Stimulated activated CD8-positive, alpha-beta memory T cell treated with anti-CD3 and anti-CD28 coated beads, Interleukin-7, amount 100 ng/mL, for 48 hours (primary cell): ENCODE data around the gene RABGAP1.

Experiments used
- DNase-seq, 2 donors: peaks; one replicate each; pipeline ENCODE4 v3.0.0-alpha.2; 2020; ENCODE audit warnings: low read depth in 1 of 2; ENCODE audit errors: extremely low read depth in 1 of 2

Gene RABGAP1

DNA sequence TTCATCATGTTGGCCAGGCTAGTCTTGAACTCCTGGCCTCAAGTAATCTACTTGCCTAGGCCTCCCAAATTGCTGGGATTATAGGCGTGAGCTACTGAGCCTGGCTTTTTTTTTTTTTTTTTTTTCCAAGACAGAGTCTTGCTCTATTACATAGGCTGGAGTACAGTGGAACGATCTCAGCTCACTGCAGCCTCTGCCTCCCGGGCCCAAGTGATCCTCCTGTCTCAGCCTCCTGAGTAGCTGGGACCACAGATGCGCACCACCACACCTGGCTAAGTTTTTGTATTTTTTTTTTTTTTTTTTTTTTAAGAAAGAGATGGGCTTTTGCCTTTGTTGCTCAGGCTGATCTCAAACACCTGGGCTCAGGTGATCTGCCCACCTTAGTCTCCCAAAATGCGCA is 66.4 kb downstream of the RABGAP1 start:
- DNase-seq, result no peak

DNA sequence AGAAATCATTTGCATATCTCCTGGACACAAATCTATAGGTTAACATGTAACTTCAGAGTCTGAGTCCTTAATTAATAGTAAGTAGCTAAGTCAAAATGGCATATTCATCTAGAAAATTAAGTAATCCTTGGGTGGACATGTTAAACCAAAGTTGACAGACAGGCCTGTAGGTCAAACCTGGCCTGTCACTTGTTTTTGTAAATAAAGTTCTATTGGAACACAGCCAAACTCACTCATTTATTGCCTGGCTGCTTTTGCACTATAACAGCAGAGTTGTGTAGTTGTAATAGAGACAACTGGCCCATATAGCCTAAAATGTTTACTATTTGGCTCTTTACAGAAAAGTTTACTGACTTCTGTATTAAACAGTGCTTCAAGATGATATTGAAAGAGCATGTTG is 68.1 kb downstream of the RABGAP1 start:
- DNase-seq, result no peak

DNA sequence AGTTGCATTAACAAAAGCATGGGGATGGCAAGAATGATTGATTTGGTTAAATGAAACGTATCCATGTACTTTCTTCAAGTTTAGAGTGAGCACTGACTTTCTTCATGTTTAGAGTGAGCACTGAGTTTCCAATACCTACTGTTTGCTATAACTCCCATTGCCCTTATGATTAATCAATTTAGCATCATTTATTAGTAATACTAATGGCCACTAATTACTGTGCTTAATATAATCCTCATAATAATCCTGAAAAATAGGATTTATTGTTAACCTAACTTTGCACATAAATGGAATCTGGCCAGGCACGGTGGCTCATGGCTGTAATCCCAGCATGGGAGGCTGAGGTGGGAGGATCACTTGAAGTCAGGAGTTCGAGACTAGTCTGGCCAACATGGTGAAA is 70.6 kb downstream of the RABGAP1 start:
- DNase-seq, result no peak

DNA sequence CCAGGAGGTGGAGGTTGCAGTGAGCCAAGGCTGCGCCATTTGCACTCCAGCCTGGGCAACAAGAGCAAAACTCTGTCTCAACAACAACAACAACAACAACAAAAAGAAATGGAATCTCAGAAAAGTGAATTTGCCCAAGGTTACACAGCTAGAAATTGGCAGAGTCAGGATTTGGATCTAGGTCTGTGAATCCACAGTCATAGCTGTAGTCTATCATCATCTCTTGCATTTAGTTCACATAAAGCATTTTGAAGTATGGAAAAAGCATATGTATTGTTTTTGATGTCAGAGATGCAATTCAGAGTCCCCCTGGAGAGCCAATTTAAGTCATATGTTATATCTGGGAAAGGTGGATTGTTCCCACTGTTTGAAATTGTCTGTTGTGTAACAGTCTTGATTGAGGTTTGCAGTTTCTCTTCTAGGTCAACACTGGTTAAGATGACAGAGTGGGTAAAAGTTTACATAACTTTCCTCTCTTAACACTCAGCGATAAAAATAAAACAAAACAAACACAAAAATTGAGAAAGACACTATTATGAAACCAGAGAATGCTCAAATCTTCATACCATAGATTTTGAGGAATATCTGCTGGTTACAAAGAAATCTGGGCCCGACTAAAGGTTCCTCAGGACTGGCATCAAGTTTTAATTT is 71.2 kb downstream of the RABGAP1 start:
- DNase-seq, result no peak

DNA sequence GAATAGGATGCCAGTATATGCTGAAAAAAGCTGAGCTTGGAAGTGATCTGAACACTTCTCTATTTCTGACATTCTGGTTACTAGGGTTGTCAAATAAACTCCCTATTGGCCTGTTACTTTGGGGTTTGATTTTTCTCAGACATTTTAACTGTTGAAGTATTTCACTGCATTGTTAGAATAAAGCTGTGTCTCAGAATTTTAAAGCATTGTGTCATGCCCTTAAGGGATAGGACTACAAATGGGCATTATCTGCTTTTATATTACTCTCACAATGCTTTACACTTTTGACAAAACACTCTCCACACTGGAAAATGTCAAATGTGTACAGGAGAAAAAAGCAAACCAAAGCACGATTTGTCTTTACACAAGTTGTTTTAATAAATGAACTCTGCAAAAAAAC is 75.8 kb downstream of the RABGAP1 start:
- DNase-seq, result no peak

DNA sequence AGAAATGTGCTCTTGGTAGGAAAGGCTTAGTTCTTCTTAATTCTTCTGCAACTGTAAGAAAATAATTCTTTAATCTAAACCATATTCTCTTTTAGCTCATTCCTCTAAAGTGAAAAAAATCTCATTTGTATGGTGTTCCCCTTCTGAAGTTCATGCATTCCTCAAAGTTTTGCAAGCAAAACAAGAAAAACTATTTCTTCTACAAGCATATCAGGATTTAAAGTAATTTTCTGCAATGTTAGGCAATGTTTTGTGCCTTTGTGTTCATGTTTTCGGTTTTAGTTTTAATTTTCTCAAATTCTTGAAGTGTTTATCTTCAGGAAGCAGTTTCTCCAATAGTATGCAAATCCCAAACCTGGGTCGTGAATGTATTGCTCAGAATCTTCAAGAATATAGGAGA is 80.0 kb downstream of the RABGAP1 start:
- no peak for DNase-seq

DNA sequence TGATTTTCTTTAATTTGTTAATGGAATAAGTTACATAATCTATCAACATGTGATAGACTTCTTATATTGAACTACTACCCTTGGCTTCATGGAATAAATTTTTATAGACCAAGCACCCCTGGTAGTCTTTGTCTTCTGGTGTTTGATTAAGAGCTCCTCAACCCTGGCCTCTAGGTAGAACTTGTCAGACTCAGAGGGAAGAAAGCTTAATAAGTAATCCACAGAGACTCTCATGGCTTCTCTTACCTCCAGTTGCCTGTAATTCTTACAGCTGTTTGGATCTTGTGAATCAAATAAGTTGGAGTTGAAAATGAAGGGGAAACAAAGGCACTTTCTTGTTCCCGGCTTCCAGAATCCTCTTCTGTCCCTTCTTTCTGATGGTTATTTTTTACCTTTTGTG is 85.6 kb downstream of the RABGAP1 start:
- DNase-seq, result no peak

DNA sequence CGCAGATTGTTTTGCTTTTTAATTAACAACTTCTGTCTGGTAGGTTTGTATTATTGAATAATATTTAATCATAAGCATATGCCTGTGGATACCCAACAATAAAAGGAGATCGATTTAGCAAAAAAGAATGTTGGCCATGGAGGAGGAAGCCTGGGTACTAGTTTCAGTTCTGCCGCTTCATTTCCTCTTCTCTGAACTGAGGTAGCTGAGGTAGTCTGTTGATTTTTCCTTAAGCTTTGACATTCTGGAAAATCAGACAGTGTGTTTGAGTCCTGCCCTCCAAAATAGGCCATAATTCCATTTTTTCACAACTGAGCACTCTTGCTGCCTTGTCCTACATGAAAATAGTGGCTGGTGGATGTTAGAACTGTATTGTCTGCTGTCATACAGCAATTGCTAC is 86.7 kb downstream of the RABGAP1 start:
- no peak for DNase-seq

DNA sequence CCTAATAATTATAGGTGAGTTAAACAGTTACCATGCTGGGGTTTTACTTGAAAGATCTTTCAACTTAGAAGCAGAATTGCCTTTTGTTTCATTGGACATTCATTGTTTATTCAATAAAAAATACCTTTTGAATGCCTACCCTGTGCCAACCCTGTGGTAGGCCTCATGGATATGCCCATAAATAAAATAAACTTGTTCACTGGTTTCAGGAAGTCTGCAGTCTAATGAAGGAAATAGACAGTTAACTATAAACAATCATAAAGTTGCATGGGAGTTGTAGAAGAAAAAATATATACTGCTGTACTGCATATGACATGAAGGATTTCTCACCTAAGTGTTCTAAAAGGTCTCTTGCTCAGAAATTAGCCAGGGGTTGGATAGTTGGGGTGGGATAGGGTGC is 87.3 kb downstream of the RABGAP1 start:
- DNase-seq, result no peak

DNA sequence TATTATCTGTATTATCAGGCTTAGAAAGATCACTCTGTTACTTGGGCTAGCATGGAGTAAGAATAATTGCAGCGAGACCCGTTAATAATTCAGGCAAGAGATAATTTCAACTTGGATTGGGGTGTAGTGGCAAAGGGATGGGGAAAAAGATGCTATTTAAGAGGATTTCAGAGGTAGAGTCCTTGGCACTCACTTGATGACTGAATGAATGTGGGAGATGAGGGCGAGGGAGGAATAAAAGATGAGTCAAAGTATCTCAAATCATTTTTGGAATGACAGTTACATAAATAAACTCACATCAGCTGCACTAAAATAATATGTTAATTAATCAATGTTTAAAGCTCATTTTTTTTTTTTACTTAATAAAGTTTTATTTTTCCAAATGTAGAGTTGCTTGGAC is 88.2 kb downstream of the RABGAP1 start:
- no peak for DNase-seq

DNA sequence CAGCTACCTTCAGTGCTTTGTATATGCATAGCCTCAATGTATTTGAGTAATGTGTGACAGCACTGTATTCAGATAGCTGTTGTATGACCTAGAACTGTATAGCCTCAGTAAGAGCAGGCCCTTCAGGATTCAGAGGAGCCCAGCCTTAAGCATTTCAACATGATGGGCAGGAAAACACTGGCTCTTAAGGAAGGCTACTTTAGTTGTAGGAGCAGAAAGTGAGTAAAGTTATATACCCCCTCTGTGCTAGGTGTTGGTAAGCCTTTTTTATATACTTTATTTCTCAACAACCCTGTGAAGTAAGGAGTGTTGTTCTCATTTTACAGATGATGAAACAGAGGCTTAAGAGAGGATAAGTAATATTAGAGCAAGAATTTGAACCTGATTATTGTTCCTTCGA is 91.1 kb downstream of the RABGAP1 start:
- no peak for DNase-seq

DNA sequence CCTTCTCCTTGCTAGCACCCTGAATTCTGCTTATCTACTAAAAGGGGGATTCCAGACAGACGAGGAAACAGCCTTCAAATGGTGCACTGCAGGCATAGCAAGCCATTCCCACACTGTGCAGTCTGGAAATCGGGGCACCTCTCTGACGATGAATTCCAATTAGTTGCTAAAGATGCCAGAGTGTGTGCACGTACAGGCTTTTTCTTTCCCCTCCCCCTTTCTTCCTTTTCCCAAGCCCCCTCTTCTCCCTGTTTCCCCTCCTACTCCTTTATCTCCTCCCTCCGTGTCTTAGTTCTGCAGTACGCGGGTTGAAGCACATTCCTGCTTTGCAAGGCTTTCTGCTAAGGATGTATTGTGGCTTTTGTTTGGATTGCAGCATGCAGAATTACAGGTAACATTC is 92.5 kb downstream of the RABGAP1 start, which contains the start of gene GPR21:
Gene GPR21 (plus strand): TSS at position 316 of the 400 bp plus-strand sequence. CDS start 900 bp downstream, outside the sequence.
- no peak for DNase-seq

DNA sequence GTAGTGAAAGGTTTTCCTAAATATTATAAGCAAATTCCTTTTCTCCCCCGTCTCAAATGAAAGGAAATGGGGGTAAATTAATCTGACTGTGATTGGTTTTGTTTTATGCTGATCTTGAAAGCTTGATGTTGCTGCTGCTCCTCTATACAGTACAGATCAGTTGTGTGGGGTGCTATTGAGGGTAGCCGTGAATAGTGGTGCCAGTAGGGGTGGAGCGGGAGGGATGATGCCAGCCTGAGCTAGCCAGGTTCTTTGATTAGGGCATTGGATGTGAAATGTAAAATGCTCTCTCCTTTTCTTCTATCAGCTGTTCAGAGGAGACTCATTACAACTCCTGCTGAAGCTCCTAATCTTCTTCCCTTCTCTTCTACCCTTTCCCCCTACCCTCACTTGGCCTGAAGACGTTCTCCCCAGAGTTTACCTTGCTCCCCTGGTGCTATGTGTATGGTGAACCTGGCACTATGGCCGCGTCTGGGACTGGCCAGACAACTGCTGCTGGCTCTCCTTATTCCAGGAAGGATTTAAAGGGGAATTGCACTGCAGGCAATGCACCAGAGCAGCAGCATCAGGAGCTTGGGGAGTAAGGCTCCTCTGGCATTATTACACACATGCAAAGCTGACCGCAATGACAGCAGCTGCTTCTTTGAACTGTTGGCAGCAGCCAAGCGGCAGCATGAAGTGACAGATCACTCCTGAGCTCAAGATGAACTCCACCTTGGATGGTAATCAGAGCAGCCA is 93.2 kb downstream of the RABGAP1 start:
- no peak for DNase-seq

DNA sequence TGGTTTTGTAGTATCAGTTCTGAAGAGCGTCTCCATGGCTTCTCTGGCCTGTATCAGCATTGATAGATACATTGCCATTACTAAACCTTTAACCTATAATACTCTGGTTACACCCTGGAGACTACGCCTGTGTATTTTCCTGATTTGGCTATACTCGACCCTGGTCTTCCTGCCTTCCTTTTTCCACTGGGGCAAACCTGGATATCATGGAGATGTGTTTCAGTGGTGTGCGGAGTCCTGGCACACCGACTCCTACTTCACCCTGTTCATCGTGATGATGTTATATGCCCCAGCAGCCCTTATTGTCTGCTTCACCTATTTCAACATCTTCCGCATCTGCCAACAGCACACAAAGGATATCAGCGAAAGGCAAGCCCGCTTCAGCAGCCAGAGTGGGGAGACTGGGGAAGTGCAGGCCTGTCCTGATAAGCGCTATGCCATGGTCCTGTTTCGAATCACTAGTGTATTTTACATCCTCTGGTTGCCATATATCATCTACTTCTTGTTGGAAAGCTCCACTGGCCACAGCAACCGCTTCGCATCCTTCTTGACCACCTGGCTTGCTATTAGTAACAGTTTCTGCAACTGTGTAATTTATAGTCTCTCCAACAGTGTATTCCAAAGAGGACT is 94.2 kb downstream of the RABGAP1 start:
- DNase-seq, result no peak

DNA sequence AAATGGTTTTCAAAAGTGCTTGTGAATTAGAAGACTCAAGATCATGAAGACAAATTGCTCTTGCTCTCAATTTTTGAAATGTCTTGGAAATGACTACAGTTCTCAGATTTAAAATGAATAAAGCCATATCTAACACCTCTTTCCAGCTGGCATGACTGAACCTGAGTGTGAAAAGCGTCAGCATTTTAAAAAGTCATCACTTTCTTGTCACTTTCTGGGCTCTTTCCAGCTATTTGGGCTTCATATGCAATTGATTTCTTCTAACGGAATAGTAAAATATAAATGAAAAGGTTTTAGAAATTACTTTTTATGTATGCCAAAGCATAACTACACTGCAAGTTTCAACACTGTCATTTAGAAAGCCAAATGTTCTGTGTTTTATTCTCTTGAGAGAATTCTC is 95.0 kb downstream of the RABGAP1 start:
- DNase-seq, result no peak

DNA sequence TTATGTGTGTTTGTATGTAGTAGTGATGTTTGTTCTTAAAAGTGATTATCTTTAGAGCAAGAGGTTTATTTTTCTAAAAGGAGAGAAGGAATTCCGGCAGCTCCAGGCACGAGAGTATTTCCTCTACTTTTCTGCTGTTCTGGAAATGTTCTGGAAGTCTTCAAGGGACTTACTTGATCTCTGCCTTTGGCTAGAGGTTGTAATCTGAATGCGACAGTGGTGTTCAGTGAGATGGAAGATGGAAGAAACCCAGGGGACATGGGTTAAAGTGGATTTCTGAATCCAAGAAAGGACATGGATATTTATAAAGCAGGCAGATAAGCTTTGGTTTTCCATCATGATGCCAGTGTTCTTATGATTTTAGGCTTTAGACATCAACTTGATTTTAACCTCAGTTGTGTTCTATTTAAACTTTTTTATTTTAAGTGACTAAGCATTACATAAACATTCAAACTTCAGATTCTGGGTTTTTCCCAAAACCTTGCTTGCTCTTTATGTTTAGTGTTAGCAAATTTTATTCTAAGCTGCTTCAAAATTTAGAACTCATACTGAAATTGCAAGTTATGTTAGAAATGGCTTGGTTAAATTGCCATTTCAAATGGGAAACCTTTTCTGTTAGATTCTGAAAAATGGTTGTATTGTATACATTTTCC is 96.2 kb downstream of the RABGAP1 start:
- DNase-seq, result no peak

DNA sequence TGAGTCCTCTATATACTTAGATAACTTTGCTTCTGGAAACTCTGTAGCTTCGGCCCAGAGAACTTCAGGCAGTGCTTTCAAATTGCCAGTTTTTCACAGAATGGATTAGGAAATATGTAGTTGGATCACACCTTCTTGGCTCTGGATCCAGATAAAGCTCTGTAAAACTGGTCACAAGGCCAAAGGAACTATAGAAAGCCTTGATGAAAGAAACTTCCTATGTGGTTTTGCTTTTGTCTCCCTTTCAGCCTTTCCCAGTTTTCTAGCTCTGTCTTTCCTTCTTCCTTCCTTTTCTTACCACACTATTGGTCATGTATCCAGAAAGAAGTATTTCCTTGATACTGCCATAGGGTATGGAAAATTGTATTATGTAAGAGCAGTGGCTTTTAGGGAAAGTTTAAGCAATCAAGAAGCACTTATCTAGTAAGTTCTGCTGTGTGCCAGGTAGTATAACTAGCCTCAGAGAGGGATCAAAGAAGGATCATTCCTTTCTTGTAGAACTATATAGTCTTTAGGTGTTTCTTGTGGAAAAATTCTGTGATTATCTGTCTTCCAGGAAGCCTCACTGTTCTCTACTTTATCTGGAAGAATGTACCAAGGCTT is 98.9 kb downstream of the RABGAP1 start:
- DNase-seq, result no peak

DNA sequence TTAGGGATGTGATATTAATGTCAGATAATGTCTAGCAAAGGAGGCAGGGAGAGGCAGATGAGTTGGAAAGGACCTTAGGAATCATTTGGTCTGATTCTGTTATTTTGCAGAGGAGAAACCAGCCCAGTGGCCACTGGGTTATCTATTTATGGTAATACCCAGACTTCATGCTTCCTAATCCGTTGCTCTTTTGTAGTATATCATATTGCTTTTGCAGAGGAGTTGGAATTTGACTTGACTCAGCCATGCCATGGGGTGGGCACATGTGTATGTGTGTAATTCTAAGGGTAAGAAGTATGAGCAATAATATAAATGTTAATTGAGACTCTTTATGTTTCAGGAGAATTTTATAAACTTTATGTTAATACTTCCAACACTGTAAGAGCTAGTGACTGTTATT is 100.0 kb downstream of the RABGAP1 start:
- DNase-seq, result no peak

DNA sequence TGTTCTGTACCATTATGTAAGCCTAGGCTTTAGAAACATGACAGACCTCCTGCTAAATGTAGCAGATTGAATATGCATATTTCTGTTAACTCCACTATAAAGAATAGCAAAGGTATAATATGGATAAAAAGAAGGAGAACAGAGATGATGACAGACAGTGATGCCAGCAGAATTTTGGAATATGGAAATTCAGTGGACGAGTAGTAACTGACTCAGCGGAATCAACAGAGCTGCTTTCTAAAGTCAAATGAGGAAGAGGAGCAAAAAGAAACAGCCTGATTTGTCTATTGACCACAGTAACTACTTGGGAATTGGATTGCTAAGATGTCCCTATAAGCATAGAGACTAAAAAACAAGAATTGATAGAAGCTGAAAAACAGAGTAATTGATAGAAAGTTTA is 100.7 kb downstream of the RABGAP1 start:
- DNase-seq, result no peak

DNA sequence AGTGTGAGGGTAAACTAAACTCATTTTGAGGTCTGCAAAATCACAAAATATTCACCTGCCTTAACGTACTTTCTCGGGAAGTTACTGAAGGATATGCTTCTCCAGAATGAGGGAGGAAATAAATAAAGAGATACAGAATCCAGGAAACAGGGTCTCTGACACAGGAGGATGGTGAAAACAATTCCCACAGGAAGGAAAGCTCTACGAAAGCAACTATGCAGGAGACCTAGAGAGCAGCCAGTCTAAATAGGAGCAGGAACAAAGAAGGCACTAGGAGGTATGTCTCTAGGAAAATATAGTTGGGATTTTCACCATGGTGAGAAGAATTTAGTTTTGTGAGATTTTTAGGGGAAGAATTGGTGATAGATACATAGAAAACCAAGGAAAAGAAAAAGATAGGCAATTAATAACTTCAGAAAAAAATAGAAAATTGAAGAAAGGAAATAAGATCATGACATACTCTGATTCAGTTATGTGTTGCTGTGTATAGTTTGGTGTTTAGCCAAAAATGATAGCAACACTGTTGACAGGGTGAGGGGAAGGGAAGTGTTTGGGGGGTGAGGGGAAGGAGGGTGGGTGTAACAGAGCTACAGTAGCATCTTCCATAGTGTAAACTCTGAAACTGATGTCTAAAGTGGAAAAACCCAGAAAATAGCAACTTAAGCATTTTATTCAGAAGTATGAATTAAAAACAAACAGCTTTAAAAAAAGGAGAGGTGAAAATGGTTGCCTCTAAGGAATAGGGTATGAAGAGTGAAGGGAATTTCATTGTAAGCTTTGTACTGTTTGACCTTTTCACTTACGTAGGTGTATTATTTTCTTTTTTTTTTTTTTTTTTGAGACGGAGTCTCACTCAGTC is 102.5 kb downstream of the RABGAP1 start:
- no peak for DNase-seq
